ENCODE measurements around the gene TTC16. TPM values are rescaled to one million over a fixed set of nuclear protein-coding genes. Genes with fewer than 3 reads are reported as not detected.

TTC16 gene
- total RNA-seq, 1 experiment from 2014 or later: not detected

DNA sequence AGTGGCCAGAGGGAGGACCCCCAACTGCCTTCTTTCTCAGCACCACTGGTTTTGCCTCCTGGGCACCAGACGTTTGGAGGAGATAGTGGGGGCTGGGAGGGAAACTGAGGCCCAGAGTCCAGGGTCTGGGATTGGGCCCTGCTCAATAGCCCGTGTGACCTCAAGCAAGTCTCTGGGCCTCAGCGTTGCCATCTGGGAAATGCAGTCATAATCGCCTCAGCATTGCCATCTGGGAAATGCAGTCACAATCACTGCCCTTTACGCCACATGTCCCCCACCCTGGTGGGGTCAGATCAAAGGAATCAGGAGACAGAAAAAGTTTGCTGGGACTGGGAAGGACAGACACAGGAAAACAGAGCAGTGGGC is 61.0 kb downstream of the TTC16 start:
- TF ChIP-seq JUN (CRISPR knock-in tag; IDR thresholded peaks at IDR 0.05) (no peak), TCF7 (CRISPR knock-in tag; IDR thresholded peaks at IDR 0.05; ENCODE audit: low read depth) (no peak), FOXK1 (CRISPR knock-in tag; IDR thresholded peaks at IDR 0.05) (no peak)
- TF ChIP-seq, protein P1, sequence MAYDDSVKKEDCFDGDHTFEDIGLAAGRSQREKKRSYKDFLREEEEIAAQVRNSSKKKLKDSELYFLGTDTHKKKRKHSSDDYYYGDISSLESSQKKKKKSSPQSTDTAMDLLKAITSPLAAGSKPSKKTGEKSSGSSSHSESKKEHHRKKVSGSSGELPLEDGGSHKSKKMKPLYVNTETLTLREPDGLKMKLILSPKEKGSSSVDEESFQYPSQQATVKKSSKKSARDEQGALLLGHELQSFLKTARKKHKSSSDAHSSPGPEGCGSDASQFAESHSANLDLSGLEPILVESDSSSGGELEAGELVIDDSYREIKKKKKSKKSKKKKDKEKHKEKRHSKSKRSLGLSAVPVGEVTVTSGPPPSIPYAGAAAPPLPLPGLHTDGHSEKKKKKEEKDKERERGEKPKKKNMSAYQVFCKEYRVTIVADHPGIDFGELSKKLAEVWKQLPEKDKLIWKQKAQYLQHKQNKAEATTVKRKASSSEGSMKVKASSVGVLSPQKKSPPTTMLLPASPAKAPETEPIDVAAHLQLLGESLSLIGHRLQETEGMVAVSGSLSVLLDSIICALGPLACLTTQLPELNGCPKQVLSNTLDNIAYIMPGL (CRISPR knock-in tag; IDR thresholded peaks at IDR 0.05): no peak
- H3K4me1 Mint-ChIP-seq: peaks cover 19% of the 10 kb centered on the region
- no peaks in the 10 kb centered on the region for H3K27me3 Mint-ChIP-seq (ENCODE audit: low read depth)
- POLR2A ChIA-PET: no interaction called here
- H3K36me3 Mint-ChIP-seq: no peaks in the 10 kb centered on the region
- H3K4me3 Mint-ChIP-seq: no peak overlapping the region
- ATAC-seq (no peak), DNase-seq (ENCODE audit: low spot score) (no peak)
- H3K9me3 Mint-ChIP-seq: no peaks in the 10 kb centered on the region
- CTCF ChIA-PET: interaction anchor here (1.2 to 1.9 kb wide), 4 partner anchors 9 to 93 kb away, joined by 4 to 14 read pairs (median 8); partner anchors contain the start of genes CDK9 and TOR2A
- H3K27ac Mint-ChIP-seq: no peak overlapping the region

DNA sequence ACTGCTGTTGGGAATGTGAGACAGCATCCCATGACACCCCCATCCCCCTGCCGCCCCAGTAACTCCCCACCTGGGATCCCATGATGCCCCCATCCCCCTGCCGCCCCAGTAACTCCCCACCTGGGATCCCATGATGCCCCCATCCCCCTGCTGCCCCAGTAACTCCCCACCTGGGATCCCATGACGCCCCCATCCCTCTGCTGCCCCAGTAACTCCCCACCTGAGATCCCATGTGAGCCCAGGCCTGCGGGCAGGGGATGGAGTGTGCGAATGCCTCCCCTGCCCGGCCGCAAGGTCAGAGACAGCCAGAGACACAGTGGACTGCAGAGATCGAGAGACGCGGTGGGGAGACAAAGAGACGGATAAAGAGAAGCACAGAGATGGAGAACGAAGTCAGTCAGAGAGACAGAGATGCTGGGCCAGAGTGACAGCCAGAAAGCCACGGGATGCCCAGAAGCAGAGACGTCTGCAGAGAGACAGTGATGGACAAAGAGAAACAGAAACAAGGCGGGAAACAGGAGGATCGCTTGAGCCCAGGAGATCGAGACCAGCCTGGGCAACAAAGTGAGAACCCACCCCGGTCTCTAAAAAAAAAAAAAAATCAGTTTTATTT is 61.6 kb downstream of the TTC16 start:
- CTCF ChIA-PET: interaction anchor here (0.7 to 0.9 kb wide), 2 partner anchors 43 to 209 kb away, joined by 3 to 4 read pairs; partner anchors contain the start of gene TOR2A
- ATAC-seq: no peak

More for the DNA sequence above, 61.6 kb downstream of the TTC16 start:
- no peak for TF ChIP-seq OVOL2 (CRISPR knock-in tag; IDR thresholded peaks at IDR 0.05; ENCODE audit: borderline replicate concordance)
- TF ChIP-seq, protein P2, sequence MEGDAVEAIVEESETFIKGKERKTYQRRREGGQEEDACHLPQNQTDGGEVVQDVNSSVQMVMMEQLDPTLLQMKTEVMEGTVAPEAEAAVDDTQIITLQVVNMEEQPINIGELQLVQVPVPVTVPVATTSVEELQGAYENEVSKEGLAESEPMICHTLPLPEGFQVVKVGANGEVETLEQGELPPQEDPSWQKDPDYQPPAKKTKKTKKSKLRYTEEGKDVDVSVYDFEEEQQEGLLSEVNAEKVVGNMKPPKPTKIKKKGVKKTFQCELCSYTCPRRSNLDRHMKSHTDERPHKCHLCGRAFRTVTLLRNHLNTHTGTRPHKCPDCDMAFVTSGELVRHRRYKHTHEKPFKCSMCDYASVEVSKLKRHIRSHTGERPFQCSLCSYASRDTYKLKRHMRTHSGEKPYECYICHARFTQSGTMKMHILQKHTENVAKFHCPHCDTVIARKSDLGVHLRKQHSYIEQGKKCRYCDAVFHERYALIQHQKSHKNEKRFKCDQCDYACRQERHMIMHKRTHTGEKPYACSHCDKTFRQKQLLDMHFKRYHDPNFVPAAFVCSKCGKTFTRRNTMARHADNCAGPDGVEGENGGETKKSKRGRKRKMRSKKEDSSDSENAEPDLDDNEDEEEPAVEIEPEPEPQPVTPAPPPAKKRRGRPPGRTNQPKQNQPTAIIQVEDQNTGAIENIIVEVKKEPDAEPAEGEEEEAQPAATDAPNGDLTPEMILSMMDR (IDR thresholded peaks at IDR 0.05): no peak
- TF ChIP-seq ZNF232 (CRISPR knock-in tag; IDR thresholded peaks at IDR 0.05): no peak
- TF ChIP-seq, protein P3, sequence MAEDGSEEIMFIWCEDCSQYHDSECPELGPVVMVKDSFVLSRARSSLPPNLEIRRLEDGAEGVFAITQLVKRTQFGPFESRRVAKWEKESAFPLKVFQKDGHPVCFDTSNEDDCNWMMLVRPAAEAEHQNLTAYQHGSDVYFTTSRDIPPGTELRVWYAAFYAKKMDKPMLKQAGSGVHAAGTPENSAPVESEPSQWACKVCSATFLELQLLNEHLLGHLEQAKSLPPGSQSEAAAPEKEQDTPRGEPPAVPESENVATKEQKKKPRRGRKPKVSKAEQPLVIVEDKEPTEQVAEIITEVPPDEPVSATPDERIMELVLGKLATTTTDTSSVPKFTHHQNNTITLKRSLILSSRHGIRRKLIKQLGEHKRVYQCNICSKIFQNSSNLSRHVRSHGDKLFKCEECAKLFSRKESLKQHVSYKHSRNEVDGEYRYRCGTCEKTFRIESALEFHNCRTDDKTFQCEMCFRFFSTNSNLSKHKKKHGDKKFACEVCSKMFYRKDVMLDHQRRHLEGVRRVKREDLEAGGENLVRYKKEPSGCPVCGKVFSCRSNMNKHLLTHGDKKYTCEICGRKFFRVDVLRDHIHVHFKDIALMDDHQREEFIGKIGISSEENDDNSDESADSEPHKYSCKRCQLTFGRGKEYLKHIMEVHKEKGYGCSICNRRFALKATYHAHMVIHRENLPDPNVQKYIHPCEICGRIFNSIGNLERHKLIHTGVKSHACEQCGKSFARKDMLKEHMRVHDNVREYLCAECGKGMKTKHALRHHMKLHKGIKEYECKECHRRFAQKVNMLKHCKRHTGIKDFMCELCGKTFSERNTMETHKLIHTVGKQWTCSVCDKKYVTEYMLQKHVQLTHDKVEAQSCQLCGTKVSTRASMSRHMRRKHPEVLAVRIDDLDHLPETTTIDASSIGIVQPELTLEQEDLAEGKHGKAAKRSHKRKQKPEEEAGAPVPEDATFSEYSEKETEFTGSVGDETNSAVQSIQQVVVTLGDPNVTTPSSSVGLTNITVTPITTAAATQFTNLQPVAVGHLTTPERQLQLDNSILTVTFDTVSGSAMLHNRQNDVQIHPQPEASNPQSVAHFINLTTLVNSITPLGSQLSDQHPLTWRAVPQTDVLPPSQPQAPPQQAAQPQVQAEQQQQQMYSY (CRISPR knock-in tag; IDR thresholded peaks at IDR 0.05): no peak
- no peak for TF ChIP-seq PRRX2 (CRISPR knock-in tag; IDR thresholded peaks at IDR 0.05)
- TF ChIP-seq, protein P4, sequence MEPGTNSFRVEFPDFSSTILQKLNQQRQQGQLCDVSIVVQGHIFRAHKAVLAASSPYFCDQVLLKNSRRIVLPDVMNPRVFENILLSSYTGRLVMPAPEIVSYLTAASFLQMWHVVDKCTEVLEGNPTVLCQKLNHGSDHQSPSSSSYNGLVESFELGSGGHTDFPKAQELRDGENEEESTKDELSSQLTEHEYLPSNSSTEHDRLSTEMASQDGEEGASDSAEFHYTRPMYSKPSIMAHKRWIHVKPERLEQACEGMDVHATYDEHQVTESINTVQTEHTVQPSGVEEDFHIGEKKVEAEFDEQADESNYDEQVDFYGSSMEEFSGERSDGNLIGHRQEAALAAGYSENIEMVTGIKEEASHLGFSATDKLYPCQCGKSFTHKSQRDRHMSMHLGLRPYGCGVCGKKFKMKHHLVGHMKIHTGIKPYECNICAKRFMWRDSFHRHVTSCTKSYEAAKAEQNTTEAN (CRISPR knock-in tag; IDR thresholded peaks at IDR 0.05): no peak
- TF ChIP-seq, protein P5, sequence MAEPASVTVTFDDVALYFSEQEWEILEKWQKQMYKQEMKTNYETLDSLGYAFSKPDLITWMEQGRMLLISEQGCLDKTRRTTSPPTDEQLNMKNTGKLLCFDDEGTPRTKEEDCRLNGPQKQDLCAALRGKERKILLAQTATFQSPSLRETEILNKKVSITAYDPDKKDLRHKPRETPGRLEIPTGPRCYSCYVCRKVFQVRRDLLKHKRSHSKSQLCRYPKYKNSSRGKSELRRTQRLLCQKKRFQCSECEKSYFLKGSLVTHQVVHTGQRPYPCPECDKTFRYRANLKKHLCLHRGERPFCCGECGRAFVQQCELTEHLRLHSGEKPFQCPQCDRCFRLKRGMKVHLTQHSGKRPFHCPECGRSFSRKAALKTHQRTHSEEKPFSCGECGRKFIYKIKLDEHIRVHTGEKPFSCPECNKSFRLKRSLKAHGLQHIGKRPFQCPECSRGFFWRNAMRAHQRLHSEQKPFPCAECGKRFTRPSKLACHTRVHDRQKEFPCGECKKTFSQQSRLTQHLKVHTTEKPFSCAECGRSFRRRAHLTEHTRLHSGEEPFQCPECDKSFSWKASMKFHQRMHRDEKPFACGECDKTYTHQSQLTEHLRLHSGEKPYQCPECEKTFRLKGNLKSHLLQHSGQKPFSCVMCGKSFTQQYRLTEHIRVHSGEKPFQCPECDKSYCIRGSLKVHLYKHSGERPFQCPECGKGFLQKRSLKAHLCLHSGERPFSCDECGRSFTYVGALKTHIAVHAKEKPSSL (CRISPR knock-in tag; conservative IDR thresholded peaks at IDR 0.05): no peak
- TF ChIP-seq, protein P6, sequence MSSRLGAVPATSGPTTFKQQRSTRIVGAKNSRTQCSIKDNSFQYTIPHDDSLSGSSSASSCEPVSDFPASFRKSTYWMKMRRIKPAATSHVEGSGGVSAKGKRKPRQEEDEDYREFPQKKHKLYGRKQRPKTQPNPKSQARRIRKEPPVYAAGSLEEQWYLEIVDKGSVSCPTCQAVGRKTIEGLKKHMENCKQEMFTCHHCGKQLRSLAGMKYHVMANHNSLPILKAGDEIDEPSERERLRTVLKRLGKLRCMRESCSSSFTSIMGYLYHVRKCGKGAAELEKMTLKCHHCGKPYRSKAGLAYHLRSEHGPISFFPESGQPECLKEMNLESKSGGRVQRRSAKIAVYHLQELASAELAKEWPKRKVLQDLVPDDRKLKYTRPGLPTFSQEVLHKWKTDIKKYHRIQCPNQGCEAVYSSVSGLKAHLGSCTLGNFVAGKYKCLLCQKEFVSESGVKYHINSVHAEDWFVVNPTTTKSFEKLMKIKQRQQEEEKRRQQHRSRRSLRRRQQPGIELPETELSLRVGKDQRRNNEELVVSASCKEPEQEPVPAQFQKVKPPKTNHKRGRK (CRISPR knock-in tag; IDR thresholded peaks at IDR 0.05; ENCODE audit: borderline replicate concordance): no peak
- TF ChIP-seq MYBL2 (CRISPR knock-in tag; IDR thresholded peaks at IDR 0.05): no peak
- TF ChIP-seq ZNF671 (CRISPR knock-in tag; IDR thresholded peaks at IDR 0.05): no peak
- no peak for TF ChIP-seq SMAD4 (CRISPR knock-in tag; IDR thresholded peaks at IDR 0.05)
- TF ChIP-seq ZNF416 (CRISPR knock-in tag; IDR thresholded peaks at IDR 0.05): no peak
- no peak for TF ChIP-seq NR1H2 (CRISPR knock-in tag; IDR thresholded peaks at IDR 0.05)
- TF ChIP-seq, protein P7, sequence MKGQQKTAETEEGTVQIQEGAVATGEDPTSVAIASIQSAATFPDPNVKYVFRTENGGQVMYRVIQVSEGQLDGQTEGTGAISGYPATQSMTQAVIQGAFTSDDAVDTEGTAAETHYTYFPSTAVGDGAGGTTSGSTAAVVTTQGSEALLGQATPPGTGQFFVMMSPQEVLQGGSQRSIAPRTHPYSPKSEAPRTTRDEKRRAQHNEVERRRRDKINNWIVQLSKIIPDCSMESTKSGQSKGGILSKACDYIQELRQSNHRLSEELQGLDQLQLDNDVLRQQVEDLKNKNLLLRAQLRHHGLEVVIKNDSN (CRISPR knock-in tag; IDR thresholded peaks at IDR 0.05): no peak
- Mint-ChIP-seq H3K4me1 (peaks cover 19% of the 10 kb centered on the region), H3K36me3 (no peaks in the 10 kb centered on the region), H3K27me3 (ENCODE audit: low read depth) (no peaks in the 10 kb centered on the region), H3K9me3 (no peaks in the 10 kb centered on the region), H3K27ac (no peak overlapping the region), H3K4me3 (no peak overlapping the region)
- POLR2A ChIA-PET: no interaction called here
- no peak for DNase-seq (ENCODE audit: low spot score)
